Activated CD8-positive, alpha-beta memory T cell treated with anti-CD3 and anti-CD28 coated beads, Interleukin-2, amount 50 U/mL, for 4 hours (primary cell): ENCODE measurements around the gene GORASP1.

ENCODE experiments used
- DNase-seq: peaks from one replicate; pipeline ENCODE4 v3.0.0-alpha.2; 2020

GORASP1 gene

GRCh38 chr3:39107388-39108199, at the start of gene GORASP1, which contains the start of gene TTC21A:
Gene GORASP1, minus strand, starts transcription at chr3:39107627. Its CDS starts 86 bp downstream, at chr3:39107541.
Gene TTC21A, plus strand, starts transcription at chr3:39107680. Its CDS starts 158 bp downstream, at chr3:39107838.
- peak; percentile 69 for DNase-seq

GRCh38 chr3:39156421-39156820, 49.0 kb upstream of the GORASP1 start:
- DNase-seq = no peak

DNA sequence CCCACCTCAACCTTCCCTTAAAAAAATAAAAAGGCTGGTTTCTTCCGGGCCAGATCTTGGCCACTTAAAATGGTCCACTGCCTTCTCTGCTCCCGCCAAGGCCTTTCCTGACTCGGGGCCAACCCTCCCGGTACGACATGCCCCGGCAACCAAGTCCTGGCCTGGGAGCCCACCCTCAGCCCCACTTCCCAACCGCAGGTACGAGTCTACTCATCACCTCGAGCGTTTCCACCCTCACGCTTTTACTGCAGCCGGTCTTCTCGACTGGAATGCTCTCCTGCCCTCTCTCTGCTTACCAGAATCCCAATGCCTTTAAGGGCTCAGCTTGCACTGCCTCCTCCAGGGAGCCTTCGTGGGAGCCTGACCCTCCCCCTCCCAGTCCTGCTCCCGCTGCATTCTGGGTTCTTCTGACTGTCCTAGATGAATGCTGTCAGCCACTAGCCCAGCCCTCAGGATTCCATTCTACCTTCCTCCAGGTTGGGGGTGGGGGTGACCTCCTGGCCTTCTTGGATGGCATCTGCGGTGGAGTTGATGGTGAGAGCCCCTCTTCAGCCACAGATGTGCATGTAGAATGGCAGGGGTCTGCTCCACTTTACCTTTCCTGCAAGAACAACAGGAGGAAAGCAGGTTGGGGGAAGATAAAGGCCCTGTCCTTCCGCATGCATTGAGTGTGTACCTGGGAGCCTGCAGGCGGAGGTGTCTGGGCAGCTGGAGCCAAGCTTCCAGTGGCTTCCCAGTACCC, 47.0 kb upstream of the GORASP1 start:
- DNase-seq = no peak

DNA sequence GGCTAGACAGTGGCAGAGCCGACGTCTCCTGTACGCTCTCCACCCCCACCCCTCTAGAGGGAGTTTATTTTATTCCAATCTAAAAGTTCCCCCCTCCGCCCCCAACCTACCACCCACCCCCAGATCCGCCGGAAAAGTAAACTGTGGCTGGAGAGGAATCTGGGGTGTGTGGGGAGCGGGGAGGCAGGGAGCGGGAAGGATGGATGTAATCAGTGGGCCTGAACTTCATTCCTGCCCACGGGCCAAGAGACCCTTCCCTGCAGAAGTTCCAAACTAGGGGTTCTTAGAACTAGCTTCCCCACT, 46.5 kb upstream of the GORASP1 start:
- no peak for DNase-seq

- peak; percentile 72 for DNase-seq
Observed at GRCh38 chr3:39150803-39151631, 43.6 kb upstream of the GORASP1 start.

DNA sequence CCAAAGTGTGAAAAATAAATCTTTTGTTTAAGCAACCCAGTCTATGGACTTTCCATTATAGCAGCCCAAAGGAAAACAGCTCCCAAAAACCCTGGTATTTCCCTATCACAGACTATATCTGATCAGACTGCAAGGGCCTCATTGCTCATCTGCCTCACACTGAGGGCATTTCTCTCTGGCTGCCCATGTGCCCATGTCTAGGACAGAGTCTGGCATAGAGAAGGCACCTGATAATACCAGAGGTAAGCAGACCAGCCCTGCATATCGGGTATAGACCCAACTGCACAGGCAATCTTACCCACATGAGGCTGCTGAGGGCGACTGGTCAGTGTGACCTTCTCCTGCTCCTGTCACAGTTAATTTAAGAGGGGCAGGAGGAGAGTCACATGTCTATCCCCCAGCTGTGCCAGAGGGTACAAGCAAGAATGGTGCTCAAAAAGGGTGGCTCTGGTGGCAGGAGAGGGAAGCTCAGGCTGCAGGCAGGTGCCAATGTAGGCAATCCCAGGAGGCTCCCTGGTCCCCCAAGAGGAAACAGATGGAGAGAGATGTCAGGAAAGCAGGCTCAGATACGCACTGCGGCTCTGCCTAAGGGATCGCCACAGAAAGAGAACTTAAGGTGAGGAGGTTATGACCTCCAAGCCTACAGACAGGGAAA, 42.8 kb upstream of the GORASP1 start:
- DNase-seq = no peak

- DNase-seq = no peak
Observed at GRCh38 chr3:39149498-39150147, 42.2 kb upstream of the GORASP1 start.

DNA sequence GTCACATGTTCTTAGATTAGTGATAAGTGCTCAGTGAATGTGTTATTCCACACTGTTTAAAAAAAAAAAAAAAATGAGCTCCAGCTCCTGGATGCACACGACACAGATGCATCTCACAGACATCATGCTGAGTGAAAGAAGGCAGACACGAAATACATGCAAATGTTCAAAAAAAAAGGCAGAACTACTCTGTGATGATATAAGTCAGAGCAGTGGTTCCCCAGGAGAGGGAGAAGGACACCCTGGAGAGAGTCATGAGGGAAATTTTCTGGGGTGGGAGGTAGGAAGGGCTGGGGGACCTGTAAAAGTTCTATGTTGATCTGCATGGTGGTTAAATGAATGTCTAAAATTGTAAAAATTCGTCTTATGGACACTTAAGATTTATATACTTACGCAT, 41.6 kb upstream of the GORASP1 start:
- no peak for DNase-seq

- DNase-seq = no peak
Observed at GRCh38 chr3:39148435-39149058, 41.1 kb upstream of the GORASP1 start.

- peak; percentile 27 for DNase-seq
Observed at GRCh38 chr3:39147711-39148434, 40.4 kb upstream of the GORASP1 start.

- peak; percentile 81 for DNase-seq
Observed at GRCh38 chr3:39146611-39147591, 39.5 kb upstream of the GORASP1 start.

DNA sequence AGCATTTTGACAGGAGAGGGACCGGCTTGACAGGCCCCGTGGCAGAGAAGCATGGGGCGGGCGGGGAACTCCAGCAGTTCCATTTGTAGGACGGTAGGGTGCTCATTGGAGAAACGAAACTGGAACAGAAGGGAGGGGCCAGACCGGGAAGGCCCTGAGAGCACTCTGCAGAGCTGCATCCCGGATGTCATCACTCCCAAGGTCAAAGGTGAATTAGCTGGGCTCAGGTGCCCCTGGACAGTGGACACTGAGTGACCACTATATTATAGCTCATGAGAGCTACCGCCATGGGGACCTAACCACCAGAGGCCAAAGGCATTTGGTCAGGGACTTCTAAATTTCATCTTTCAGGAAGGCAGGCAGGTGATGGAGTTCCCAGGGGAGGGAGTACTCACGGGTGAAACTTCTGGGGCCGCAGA, 38.7 kb upstream of the GORASP1 start:
- no peak for DNase-seq

DNA sequence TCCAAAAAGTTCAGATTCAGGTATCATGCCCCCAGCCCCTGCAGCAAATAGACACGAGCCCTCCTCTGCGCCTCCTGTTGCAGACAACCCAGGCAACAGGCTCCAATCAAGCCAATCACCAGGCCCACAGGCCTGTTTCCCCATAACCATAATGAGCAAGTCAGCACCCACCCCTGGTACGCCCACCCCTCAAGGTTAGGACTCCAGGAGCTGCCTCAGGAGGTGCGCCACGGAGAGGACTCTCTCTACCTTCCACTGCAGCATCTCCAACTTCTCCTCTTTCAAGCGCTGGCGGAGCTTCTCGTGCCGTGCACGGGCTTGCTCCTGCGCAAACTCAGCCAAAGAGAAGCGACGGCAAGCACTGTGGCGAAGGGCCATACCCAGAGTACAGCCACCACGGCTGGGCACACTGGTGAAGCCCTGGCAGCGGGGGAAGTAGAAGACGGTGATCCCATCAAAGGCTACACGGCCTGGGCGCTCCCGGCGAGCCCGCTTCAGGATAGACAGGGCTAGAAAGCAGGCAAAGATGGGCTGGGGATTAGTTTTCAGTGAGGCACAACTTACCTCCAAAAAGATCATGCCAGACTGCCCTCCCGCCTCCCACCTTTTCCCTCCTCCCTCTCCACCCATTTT, 37.4 kb upstream of the GORASP1 start:
- no peak for DNase-seq

GRCh38 chr3:39144095-39144747, 36.8 kb upstream of the GORASP1 start:
- no peak for DNase-seq

DNA sequence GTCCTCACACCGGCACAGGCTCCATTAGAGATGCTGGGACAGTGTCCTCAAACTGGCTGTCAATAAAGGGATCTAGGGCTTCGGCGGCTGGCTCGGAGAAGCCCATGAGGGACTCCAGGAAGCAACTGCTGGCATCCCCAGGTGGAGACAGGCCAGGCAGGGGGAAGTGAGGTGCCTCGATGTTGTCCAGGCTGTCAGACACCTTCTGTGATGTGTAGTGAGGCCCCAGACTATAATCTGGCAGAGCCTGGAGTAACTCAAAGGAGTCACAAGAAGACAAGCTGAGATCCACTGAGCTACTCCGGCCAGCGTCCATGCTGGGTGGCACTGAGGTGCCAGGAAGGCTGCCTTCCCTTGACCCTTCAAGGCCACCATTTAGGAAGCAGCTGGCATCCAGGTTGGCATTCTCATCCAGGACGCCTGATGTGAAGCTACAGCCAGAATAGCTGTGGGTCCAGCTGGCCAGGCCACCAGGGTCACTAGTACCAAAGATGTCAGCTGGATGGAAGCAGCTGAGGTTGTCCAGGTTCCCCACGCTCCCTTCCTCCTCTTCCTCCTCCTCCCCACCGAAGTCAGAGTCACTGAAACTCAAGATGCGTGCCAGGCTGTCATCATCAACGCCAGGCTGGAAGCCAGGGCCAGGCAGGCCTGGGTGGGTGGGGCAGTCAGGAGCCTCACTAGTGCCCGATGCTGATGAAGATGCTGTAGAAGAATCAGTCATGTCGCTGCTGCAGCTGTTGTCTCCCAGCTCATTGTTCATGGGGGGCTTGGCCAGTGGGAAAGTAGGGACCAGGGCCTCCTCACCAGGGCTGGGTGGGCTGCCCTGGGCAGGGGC, 35.8 kb upstream of the GORASP1 start:
- DNase-seq = no peak

DNA sequence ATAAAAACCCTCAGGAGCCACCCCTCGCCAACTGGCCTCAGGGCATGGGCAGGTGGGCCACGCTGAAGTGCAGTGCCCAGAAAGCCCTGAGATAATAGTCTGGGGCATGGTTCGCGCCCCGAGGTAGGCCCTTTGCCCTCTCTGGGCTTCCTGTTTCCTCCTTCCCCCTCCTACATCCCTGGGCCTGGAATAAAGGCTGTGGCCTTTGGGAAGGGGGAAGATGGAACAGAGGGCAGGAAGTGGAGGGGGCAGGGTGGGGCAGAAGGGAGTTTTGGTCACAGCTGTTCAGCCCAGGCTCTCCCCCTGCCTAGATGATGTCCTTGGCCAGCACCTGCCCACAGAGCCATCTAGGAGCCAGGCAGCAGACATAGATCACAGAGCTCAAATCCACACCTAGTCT, 34.6 kb upstream of the GORASP1 start:
- DNase-seq = no peak

DNA sequence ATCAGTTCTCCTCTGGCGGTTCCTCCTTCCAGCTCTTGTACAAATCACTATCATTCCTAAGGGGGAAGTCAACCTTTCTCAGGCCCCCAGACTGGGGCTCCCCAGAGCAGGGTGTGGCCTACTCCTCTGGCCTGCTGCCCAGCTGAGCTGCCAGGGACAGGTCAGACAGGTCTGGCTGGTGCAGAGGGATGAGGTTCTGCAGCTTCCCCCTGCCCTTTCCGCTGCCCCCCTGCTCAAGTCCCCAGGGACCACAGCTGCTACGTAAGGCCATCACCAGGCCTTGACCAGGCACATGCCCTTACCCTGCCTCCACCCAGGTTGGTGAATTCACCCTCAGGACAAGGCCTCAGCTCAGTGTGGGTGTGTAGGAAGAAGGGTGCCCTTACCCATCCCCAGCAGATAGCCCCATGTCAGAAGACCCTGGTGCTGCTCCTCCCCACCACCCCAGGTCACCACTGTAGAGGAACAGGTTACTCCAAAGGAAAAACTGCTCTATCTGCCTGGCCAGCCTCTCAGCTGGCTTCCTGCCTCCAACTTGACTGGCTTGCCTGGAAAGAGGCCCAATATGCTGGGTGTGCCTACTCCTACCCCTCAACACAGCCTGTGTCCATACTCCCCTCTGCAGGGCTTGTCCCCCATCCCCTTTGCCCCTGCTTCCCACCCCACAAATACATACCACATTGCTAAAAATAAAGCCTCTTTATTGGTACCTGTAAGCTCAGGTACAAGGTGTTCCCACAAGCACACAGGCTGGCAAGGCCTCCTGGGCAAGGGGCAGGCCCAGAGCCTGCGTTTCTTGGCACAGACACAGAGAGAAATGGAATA, 34.0 kb upstream of the GORASP1 start:
- no peak for DNase-seq
